Omental fat pad (tissue), 4 donors: Measurements from ENCODE around the gene BRI3BP. TPM values are rescaled to one million over a fixed set of nuclear protein-coding genes. Genes with fewer than 3 reads are reported as not detected.
"Not testable (repeated sequence)": the region's sequence is repeated elsewhere in the genome, so short reads cannot be mapped to it uniquely, and the experiment has no call there.

Experiments used
- ATAC-seq: fragments of 150-250 bp; one replicate; pipeline ENCODE4 v1.9.1; 2016; ENCODE audit warnings: mild to moderate bottlenecking, moderate library complexity; ENCODE audit not compliant: low FRiP score
- DNase-seq: peaks from one replicate; pipeline ENCODE4 v3.0.0-alpha.2; 2019; ENCODE audit warnings: low spot score
- CTCF ChIP-seq, 3 donors: fragments of 450-650 bp; IDR thresholded peaks; one replicate each; pipeline ENCODE4 v1.5.1; 2016 to 2017; ENCODE audit warnings: antibody characterized with exemption in 3 of 3, mild to moderate bottlenecking in 3 of 3, moderate library complexity in 2 of 3
- total RNA-seq, 4 donors: library from RNA; depleted of rRNA; stranded (reverse); fragments of >200 nt; gene quantifications; one replicate each; pipeline ENCODE4 v1.1.0, GENCODE V29; 2016

The BRI3BP gene
- total RNA-seq, 4 donors from 2014 or later = 3.5 to 5.4 (median 4.4) TPM

- no peak for TF ChIP-seq CTCF (IDR thresholded peaks at IDR 0.05)
- DNase-seq (no peak), ATAC-seq (peak; percentile 17)
Measured at GRCh38 chr12:125065919-125066570, 72.6 kb downstream of the BRI3BP start.

DNA sequence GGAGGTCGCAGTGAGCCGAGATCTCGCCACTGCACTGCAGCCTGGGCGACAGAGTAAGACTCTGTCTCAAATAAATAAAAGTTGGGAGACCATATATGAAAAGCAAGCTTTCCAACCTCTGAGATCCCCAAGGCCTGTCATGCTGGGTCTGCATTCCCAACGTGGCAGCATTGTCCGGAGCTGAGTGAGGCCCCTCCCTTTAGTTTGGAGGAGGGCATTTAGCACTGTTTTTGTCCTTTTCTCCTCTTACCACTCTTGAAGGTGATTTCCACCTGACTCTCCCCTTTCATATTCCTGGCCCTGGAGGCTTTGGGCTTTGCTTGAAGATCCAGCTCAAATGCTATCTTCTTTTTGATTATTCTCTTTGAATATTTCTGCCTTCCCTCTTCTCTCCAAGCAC lies 74.9 kb downstream of the BRI3BP start:
- ATAC-seq (no peak), DNase-seq (no peak)
- no peak for TF ChIP-seq CTCF (IDR thresholded peaks at IDR 0.05)

DNA sequence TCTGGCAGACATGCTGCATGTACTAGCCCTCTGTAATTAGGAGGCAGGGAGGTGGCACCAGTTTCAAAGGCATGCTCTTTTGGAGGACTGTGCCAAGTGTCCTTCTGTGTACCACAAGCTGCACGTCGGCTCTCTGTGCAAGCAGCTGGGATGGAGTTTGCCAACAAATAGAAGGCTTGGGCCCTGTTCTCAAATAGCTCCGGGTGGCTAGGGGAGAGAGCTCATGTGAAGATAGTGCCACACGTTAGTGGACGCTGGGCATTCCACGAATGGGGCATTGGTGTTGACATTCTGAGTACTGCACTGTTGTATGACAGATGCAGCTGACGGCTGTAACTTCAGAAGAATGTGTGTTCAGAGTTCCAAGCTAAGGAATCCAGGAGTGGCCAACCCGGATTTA lies 76.2 kb downstream of the BRI3BP start:
- ATAC-seq (no peak), DNase-seq (no peak)
- no peak for TF ChIP-seq CTCF (IDR thresholded peaks at IDR 0.05)

- DNase-seq (no peak), ATAC-seq (no peak)
- TF ChIP-seq CTCF (IDR thresholded peaks at IDR 0.05) = no peak
Measured at GRCh38 chr12:125070112-125070511, 76.7 kb downstream of the BRI3BP start.

GRCh38 chr12:125070661-125071390 lies 77.4 kb downstream of the BRI3BP start:
- ATAC-seq (no peak), DNase-seq (no peak)
- no peak for TF ChIP-seq CTCF (IDR thresholded peaks at IDR 0.05)

DNA sequence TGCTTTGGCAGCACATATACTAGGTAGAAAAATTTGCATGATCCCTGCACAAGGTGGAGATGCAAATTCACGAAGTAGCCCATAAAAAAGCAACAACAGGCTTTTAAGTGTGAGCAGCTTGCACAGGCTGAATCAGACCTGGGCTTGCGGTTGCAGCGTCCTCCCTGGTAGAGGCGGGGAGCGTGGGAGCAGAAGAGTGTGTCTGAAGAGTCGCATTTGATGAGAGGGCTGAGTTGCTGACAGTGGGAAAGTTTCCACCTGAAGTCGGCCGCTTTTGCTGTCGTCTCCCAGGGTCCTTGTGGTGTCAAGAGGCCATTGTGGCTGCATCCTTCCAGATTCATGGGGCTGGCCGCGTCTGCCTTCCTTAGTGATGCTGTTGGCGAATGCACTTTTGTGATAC lies 78.0 kb downstream of the BRI3BP start:
- no peak for TF ChIP-seq CTCF (IDR thresholded peaks at IDR 0.05)
- no peak for DNase-seq
- no peak for ATAC-seq

- ATAC-seq (no peak), DNase-seq (no peak)
- TF ChIP-seq CTCF (IDR thresholded peaks at IDR 0.05) = no peak
Measured at GRCh38 chr12:125072496-125072895, 79.1 kb downstream of the BRI3BP start.

DNA sequence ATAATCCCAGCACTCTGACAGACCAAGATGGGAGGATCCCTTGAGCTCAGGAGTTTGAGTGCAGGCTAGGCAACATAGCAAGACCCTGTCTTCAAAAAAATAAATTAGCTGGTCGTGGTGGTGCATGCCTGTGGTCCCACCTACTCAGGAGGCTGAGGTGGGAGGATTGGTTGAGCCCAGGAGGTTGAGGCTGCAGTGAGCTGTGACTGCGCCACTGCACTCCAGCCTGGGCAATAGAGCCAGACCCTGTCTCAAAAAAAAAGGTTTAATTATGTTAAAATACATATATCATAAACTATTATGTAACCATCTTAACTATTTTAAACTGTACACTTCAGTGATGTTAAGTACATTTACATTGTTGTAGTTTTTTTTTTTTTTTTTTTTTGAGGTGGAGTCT lies 80.8 kb downstream of the BRI3BP start:
- not testable (repeated sequence) for ATAC-seq, DNase-seq
